Activated T-helper 1 cell treated with anti-CD3 and anti-CD28 coated beads, Interleukin-12 subunit alpha, Interleukin-12 subunit beta, Interleukin-2, Interleukin-4 antibody, amounts not matched to agents 30 ng/mL and 10 ng/mL and 1 ng/mL, durations not matched to agents 14 hours and 24 hours and 36 hours (primary cell): ENCODE measurements around the gene OLR1. TPM values are rescaled to one million over a fixed set of nuclear protein-coding genes. Genes with fewer than 3 reads are reported as not detected.

Source experiments
- DNase-seq: peaks from one replicate; pipeline ENCODE4 v3.0.0; 2021; ENCODE audit warnings: low spot score
- H3K27ac Mint-ChIP-seq: one replicate; pipeline ENCODE4 v1.8.0; 2021; ENCODE audit warnings: mild to moderate bottlenecking, mixed read lengths
- H3K27me3 Mint-ChIP-seq: one replicate; pipeline ENCODE4 v1.8.0; 2022; ENCODE audit warnings: mild to moderate bottlenecking, moderate library complexity, mixed read lengths; ENCODE audit not compliant: insufficient read depth
- H3K36me3 Mint-ChIP-seq: one replicate; pipeline ENCODE4 v1.8.0; 2021; ENCODE audit warnings: low read depth, mixed read lengths
- H3K4me1 Mint-ChIP-seq: one replicate; pipeline ENCODE4 v1.8.0; 2021; ENCODE audit warnings: low read depth, mixed read lengths
- H3K4me3 Mint-ChIP-seq: one replicate; pipeline ENCODE4 v1.8.0; 2021; ENCODE audit warnings: mild to moderate bottlenecking, moderate library complexity, mixed read lengths
- H3K9me3 Mint-ChIP-seq: one replicate; pipeline ENCODE4 v1.8.0; 2021; ENCODE audit warnings: mixed read lengths
- intact Hi-C: fragments of 100-400 bp; cut with micrococcal nuclease; formaldehyde crosslinking; loops from one replicate; pipeline ENCODE4 v1.15.1; 2024
- total RNA-seq: library from RNA; stranded (reverse); gene quantifications from 2 replicates; pipeline ENCODE4 v1.2.3, GENCODE V29; 2022

OLR1 gene
- total RNA-seq, 1 donor from 2014 or later, result not detected

GRCh38 chr12:10110256-10110844 lies 61.6 kb downstream of the OLR1 start:
- peaks cover 26% of the 10 kb centered on the region for H3K27me3 Mint-ChIP-seq
- intact Hi-C loops, result no loop called here
- H3K9me3 Mint-ChIP-seq, result no peaks in the 10 kb centered on the region
- no peaks in the 10 kb centered on the region for H3K4me1 Mint-ChIP-seq
- H3K36me3 Mint-ChIP-seq, result no peaks in the 10 kb centered on the region
- no peak overlapping the region for H3K4me3 Mint-ChIP-seq
- no peak overlapping the region for H3K27ac Mint-ChIP-seq
- DNase-seq, result no peak

Other genes with a start within 250 kb of the OLR1 start
- gene CLEC2A, start 239.8 kb downstream of the OLR1 start, total RNA-seq, result not detected in 2 replicates
- gene CLEC12A, start 200.7 kb downstream of the OLR1 start, total RNA-seq, result not detected in 2 replicates
- not detected in 2 replicates for gene CLEC1B, start 173.0 kb downstream of the OLR1 start, total RNA-seq
- not detected in 2 replicates for gene CLEC12B, start 161.5 kb downstream of the OLR1 start, total RNA-seq
- gene CLEC9A, start 141.4 kb downstream of the OLR1 start, total RNA-seq, result not detected in 2 replicates
- not detected in 2 replicates for gene CLEC1A, start 73.1 kb downstream of the OLR1 start, total RNA-seq
- 0.17 TPM in 1 of 2 replicates, not detected in the other for gene CLEC7A, start 41.9 kb downstream of the OLR1 start, total RNA-seq
- not detected in 2 replicates for gene TMEM52B, start 6.9 kb upstream of the OLR1 start, total RNA-seq
- 5.0 and 6.6 TPM in 2 replicates for gene GABARAPL1, start 40.7 kb upstream of the OLR1 start, total RNA-seq
- 2.5 and 2.7 TPM in 2 replicates for gene KLRD1, start 135.7 kb upstream of the OLR1 start, total RNA-seq
- gene KLRK1, start 217.9 kb upstream of the OLR1 start, total RNA-seq, result not detected in 2 replicates
- gene KLRC4, start 237.6 kb upstream of the OLR1 start, total RNA-seq, result not detected in 2 replicates
- gene KLRC3, start 248.5 kb upstream of the OLR1 start, total RNA-seq, result not detected in 2 replicates